Breast epithelium (tissue), 4 donors: ENCODE results near the gene RBP2. TPM values are rescaled to one million over a fixed set of nuclear protein-coding genes. Genes with fewer than 3 reads are reported as not detected.

Experiments used
- DNase-seq, 2 donors: peaks; one replicate each; pipeline ENCODE4 v3.0.0-alpha.2; 2019; ENCODE audit warnings: low spot score in 2 of 2
- H3K27ac ChIP-seq, 2 donors: fragments of 200-600 bp; sonication (generic) in 1 of 2; one replicate each; pipeline ENCODE4 v1.5.1; 2016 to 2019; ENCODE audit warnings: mild to moderate bottlenecking in 1 of 2
- H3K27me3 ChIP-seq, 2 donors: fragments of 200-600 bp; sonication (generic) in 1 of 2; one replicate each; pipeline versions ENCODE4 v1.5.1 to v1.6.0; 2017 to 2019; ENCODE audit warnings: control low read depth in 1 of 2, mild to moderate bottlenecking in 1 of 2
- H3K36me3 ChIP-seq: fragments of 200-600 bp; one replicate; pipeline ENCODE4 v1.5.1; 2019
- H3K4me1 ChIP-seq, 2 donors: fragments of 200-600 bp; sonication (generic); one replicate each; pipeline ENCODE4 v1.5.1; 2016 to 2019; ENCODE audit warnings: control low read depth in 1 of 2
- H3K4me3 ChIP-seq, 3 donors: fragments of 200-600 bp; sonication (generic); 1 replicate in 2 of 3; 2 replicates in 1 of 3; pipeline ENCODE4 v1.5.1; 2016 to 2019; ENCODE audit warnings: mild to moderate bottlenecking in 3 of 3, moderate library complexity in 2 of 3
- H3K9me3 ChIP-seq, 2 donors: fragments of 200-600 bp; sonication (generic) in 1 of 2; one replicate each; pipeline ENCODE4 v1.5.1; 2016 to 2019; ENCODE audit warnings: control low read depth in 1 of 2
- POLR2A ChIP-seq: fragments of 450-650 bp; IDR thresholded peaks from one replicate; pipeline ENCODE4 v1.6.1; 2016; ENCODE audit warnings: antibody characterized with exemption, mild to moderate bottlenecking, moderate library complexity
- POLR2AphosphoS5 ChIP-seq, 3 donors: sonication (generic); formaldehyde crosslinking; IDR thresholded peaks; one replicate each; pipeline ENCODE4 v1.6.1; 2017; ENCODE audit warnings: antibody characterized with exemption in 3 of 3
- intact Hi-C: fragments of 100-400 bp; cut with DNase I; formaldehyde crosslinking; loops from one replicate; pipeline ENCODE4 v1.15.1; 2023; ENCODE audit warnings: low total_unique reads
- total RNA-seq, 3 donors: library from RNA; depleted of rRNA; stranded (reverse); fragments of >200 nt; gene quantifications; one replicate each; pipeline ENCODE4 v1.1.0, GENCODE V29; 2016
- TF ChIP-seq, protein P1 (sequence below), 3 donors: fragments of 450-650 bp; IDR thresholded peaks; one replicate each; pipeline ENCODE4 v1.5.1; 2016 to 2017; ENCODE audit warnings: antibody characterized with exemption in 3 of 3, mild to moderate bottlenecking in 3 of 3, moderate library complexity in 3 of 3

Gene RBP2
- total RNA-seq, 3 donors from 2014 or later: 1.3 TPM; not detected in 2

- H3K4me3 ChIP-seq: no peak overlapping the region
- no peak for DNase-seq
- TF ChIP-seq, protein P1, sequence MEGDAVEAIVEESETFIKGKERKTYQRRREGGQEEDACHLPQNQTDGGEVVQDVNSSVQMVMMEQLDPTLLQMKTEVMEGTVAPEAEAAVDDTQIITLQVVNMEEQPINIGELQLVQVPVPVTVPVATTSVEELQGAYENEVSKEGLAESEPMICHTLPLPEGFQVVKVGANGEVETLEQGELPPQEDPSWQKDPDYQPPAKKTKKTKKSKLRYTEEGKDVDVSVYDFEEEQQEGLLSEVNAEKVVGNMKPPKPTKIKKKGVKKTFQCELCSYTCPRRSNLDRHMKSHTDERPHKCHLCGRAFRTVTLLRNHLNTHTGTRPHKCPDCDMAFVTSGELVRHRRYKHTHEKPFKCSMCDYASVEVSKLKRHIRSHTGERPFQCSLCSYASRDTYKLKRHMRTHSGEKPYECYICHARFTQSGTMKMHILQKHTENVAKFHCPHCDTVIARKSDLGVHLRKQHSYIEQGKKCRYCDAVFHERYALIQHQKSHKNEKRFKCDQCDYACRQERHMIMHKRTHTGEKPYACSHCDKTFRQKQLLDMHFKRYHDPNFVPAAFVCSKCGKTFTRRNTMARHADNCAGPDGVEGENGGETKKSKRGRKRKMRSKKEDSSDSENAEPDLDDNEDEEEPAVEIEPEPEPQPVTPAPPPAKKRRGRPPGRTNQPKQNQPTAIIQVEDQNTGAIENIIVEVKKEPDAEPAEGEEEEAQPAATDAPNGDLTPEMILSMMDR (IDR thresholded peaks at IDR 0.05): no peak
- TF ChIP-seq POLR2AphosphoS5 (IDR thresholded peaks at IDR 0.05) (no peak), POLR2A (no peak)
- H3K27me3 ChIP-seq: no peaks in the 10 kb centered on the region
- H3K27ac ChIP-seq: no peak overlapping the region
- no peaks in the 10 kb centered on the region for H3K9me3 ChIP-seq
- H3K36me3 ChIP-seq: no peaks in the 10 kb centered on the region
- H3K4me1 ChIP-seq: no peaks in the 10 kb centered on the region
- intact Hi-C loops: no loop called here
These were observed 6.1 kb downstream of the RBP2 start for GRCh38 chr3:139470199-139470598.

GRCh38 chr3:139468399-139468798 lies 7.9 kb downstream of the RBP2 start:
- Histone ChIP-seq H3K27ac (no peak overlapping the region), H3K9me3 (no peaks in the 10 kb centered on the region), H3K4me3 (no peak overlapping the region), H3K36me3 (no peaks in the 10 kb centered on the region), H3K27me3 (no peaks in the 10 kb centered on the region), H3K4me1 (no peaks in the 10 kb centered on the region)
- intact Hi-C loops: no loop called here
- no peak for DNase-seq
- TF ChIP-seq POLR2AphosphoS5 (IDR thresholded peaks at IDR 0.05) (no peak), POLR2A (no peak)
- TF ChIP-seq, protein P1 (IDR thresholded peaks at IDR 0.05): no peak

DNA sequence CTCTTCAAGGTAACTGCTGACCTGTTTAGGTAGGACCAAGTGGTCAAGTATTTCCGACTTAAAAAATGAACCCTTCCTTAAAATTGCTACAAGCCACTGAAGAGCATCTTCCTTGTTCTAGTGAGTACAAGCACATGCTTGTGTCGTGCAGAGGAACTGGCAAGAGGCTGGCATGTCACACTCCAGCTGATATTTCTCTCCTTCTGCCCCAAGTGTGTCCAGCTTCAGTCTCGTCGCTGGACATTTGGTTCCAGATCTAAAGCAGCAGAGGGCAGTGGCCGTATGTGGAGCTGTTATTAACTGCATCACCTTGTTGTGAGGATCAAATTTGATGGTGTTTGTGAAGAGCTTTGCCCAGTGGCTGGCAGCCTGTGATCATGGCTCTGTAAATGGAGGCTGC lies 10.0 kb downstream of the RBP2 start:
- TF ChIP-seq POLR2A (no peak), POLR2AphosphoS5 (IDR thresholded peaks at IDR 0.05) (no peak)
- no peak for DNase-seq
- no peaks in the 10 kb centered on the region for H3K9me3 ChIP-seq
- no peaks in the 10 kb centered on the region for H3K36me3 ChIP-seq
- no peak overlapping the region for H3K27ac ChIP-seq
- no peak overlapping the region for H3K4me3 ChIP-seq
- intact Hi-C loops: no loop called here
- H3K27me3 ChIP-seq: no peaks in the 10 kb centered on the region
- H3K4me1 ChIP-seq: no peaks in the 10 kb centered on the region

DNA sequence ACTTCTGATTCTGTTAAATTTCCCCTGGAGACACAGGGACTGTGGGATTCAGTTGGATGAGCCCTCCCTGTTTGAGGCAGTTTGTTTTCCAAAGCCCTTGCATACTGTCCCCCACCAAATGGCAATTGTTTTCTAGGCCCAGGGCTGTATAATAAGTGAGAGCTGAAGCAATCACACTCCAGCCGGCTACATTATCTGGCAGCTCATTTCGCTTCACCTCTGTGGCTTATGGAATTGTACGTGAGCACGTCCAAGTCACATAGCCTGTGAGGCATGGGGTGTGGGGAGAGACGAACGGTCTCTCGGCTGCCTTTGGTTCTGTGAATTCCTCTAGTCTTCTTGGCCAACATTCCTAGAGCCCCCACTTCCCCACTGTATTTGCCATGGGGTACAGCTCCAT lies 10.7 kb downstream of the RBP2 start:
- H3K4me1 ChIP-seq: no peaks in the 10 kb centered on the region
- H3K9me3 ChIP-seq: no peaks in the 10 kb centered on the region
- no peak for DNase-seq
- H3K36me3 ChIP-seq: no peaks in the 10 kb centered on the region
- H3K4me3 ChIP-seq: no peak overlapping the region
- TF ChIP-seq POLR2AphosphoS5 (IDR thresholded peaks at IDR 0.05): no peak
- TF ChIP-seq, protein P1 (IDR thresholded peaks at IDR 0.05): no peak
- no peak for TF ChIP-seq POLR2A
- intact Hi-C loops: no loop called here
- H3K27me3 ChIP-seq: no peaks in the 10 kb centered on the region
- no peak overlapping the region for H3K27ac ChIP-seq

DNA sequence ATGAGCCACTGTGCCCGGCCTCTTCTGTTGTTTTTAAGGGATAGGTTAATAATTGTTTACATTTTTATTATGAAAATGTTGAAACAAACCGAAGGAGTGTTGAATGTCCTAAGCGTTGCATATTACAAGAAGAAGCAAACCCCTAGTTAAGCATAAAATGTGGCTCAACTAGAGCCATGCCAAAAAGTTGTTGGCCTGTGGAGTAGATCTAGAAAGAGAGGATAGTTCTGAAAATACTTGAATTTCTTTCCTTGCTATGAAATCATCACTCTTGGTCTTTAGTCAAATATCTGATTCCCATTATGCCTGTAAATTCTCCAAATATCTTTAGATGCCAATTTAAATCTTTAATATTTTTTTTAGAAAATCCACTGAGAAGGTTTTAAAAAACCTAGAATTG lies 12.8 kb downstream of the RBP2 start:
- no peak overlapping the region for H3K4me3 ChIP-seq
- H3K27ac ChIP-seq: no peak overlapping the region
- intact Hi-C loops: loop anchor here (5.0 kb wide), 1 partner anchor 969 kb away; no protein-coding TSS in a partner anchor
- TF ChIP-seq, protein P1 (IDR thresholded peaks at IDR 0.05): no peak
- TF ChIP-seq POLR2AphosphoS5 (IDR thresholded peaks at IDR 0.05) (no peak), POLR2A (no peak)
- H3K27me3 ChIP-seq: no peaks in the 10 kb centered on the region
- DNase-seq: no peak
- no peaks in the 10 kb centered on the region for H3K9me3 ChIP-seq
- H3K36me3 ChIP-seq: no peaks in the 10 kb centered on the region
- H3K4me1 ChIP-seq: no peaks in the 10 kb centered on the region

GRCh38 chr3:139460529-139460928 lies 15.8 kb downstream of the RBP2 start:
- no peak overlapping the region for H3K4me3 ChIP-seq
- intact Hi-C loops: loop anchor here (5.0 kb wide), 1 partner anchor 972 kb away; no protein-coding TSS in a partner anchor
- H3K27me3 ChIP-seq: no peaks in the 10 kb centered on the region
- TF ChIP-seq, protein P1 (IDR thresholded peaks at IDR 0.05): no peak
- TF ChIP-seq POLR2A (no peak), POLR2AphosphoS5 (IDR thresholded peaks at IDR 0.05) (no peak)
- H3K4me1 ChIP-seq: no peaks in the 10 kb centered on the region
- DNase-seq: no peak
- no peaks in the 10 kb centered on the region for H3K9me3 ChIP-seq
- no peak overlapping the region for H3K27ac ChIP-seq
- no peaks in the 10 kb centered on the region for H3K36me3 ChIP-seq
